HepG2 (cell line): ENCODE results near the gene ULK3. TPM values are rescaled to one million over a fixed set of nuclear protein-coding genes. Genes with fewer than 3 reads are reported as not detected.

Source experiments
- ATAC-seq: fragments of 200-7000 bp; cut with Tn5 transposase; 3 replicates; pipeline ENCODE4 v1.9.1; 2020; ENCODE audit warnings: mild to moderate bottlenecking, moderate library complexity
- BruUV-seq: library from RNA; stranded (reverse); fragments of 400-500 nt; replicated peaks from 2 replicates; lab custom pipeline; 2021; lab: Mats Ljungman, UMichigan
- CTCF ChIA-PET: fragments of 300-600 bp; formaldehyde crosslinking; extraction: SDS; loops from one replicate; lab custom pipeline; 2021; ENCODE audit warnings: low total read pairs, inconsistent platforms, low intra/inter-chr PET ratio; lab: Yijun Ruan, JAX
- POLR2A ChIA-PET: fragments of 350-600 bp; sonication (Branson Sonifier 250); formaldehyde crosslinking; loops from one replicate; lab custom pipeline; 2020; ENCODE audit warnings: antibody characterized with exemption, inconsistent platforms; lab: Yijun Ruan, JAX
- DNase-seq: peaks from one replicate; pipeline ENCODE4 v3.0.0-alpha.2; 2015; ENCODE audit warnings: low spot score
- FAIRE-seq: peaks from 3 replicates; lab custom pipeline; 2011; peaks lifted over from hg19 to GRCh38; lab: Jason Lieb, UNC
- H2AFZ ChIP-seq: one replicate; pipeline ENCODE4 v1.6.1; 2011; ENCODE audit warnings: low read length, inconsistent platforms
- H3K27ac ChIP-seq: fragments of 300-600 bp; 3 replicates; pipeline ENCODE4 v1.8.0; 2011; ENCODE audit warnings: mixed run types, mild to moderate bottlenecking, mixed read lengths, low read length, inconsistent platforms; ENCODE audit not compliant: insufficient read depth; ENCODE audit errors: extremely low read length
- H3K27me3 ChIP-seq, 2 experiments: fragments of 200-600 bp in 1 of 2; 2 replicates in 1 of 2; 3 replicates in 1 of 2; pipeline versions ENCODE4 v1.6.0 to v1.8.0; 2011; ENCODE audit warnings: low read length in 2 of 2, mild to moderate bottlenecking in 2 of 2, moderate library complexity in 2 of 2, inconsistent platforms in 1 of 2; ENCODE audit not compliant: insufficient read depth in 2 of 2, control insufficient read depth in 1 of 2
- H3K36me3 ChIP-seq, 2 experiments: fragments of 200-600 bp in 1 of 2; replicated peaks in 1 of 2; 2 replicates in 1 of 2; 3 replicates in 1 of 2; pipeline versions ENCODE4 v1.5.1 to v1.8.0; 2011; ENCODE audit warnings: low read length in 2 of 2, inconsistent platforms in 1 of 2; ENCODE audit not compliant: insufficient read depth in 2 of 2, control insufficient read depth in 1 of 2
- H3K4me1 ChIP-seq: 2 replicates; pipeline ENCODE4 v1.5.1; 2012; ENCODE audit warnings: low read length, inconsistent platforms; ENCODE audit not compliant: insufficient read depth
- H3K4me2 ChIP-seq: 2 replicates; pipeline ENCODE4 v1.6.0; 2011; ENCODE audit warnings: low read depth, low read length, inconsistent platforms
- H3K4me3 ChIP-seq, 3 experiments: fragments of 200-600 bp in 1 of 3; sonication (generic), shearing (Covaris generic) in 1 of 3; replicated peaks in 1 of 3; 2 replicates each; pipeline ENCODE4 v1.5.1; 2011 to 2016; ENCODE audit warnings: low read length in 3 of 3, inconsistent platforms in 2 of 3, low read depth in 2 of 3, mild to moderate bottlenecking in 2 of 3, control low read depth in 1 of 3, mixed read lengths in 1 of 3; ENCODE audit not compliant: insufficient read depth in 1 of 3
- H3K79me2 ChIP-seq: one replicate; pipeline ENCODE4 v1.6.1; 2011; ENCODE audit warnings: low read length, inconsistent platforms; ENCODE audit not compliant: insufficient read depth
- H3K9ac ChIP-seq: 2 replicates; pipeline ENCODE4 v1.6.0; 2011; ENCODE audit warnings: mild to moderate bottlenecking, low read depth, low read length, inconsistent platforms; ENCODE audit not compliant: insufficient read depth
- H3K9me3 ChIP-seq: 2 replicates; pipeline ENCODE4 v1.5.1; 2012; ENCODE audit warnings: mild to moderate bottlenecking, low read length
- H4K20me1 ChIP-seq: 2 replicates; pipeline ENCODE4 v1.6.0; 2011; ENCODE audit warnings: inconsistent platforms, mild to moderate bottlenecking, low read length, moderate library complexity; ENCODE audit not compliant: insufficient read depth
- EEA1 ChIP-seq: sonication (generic); formaldehyde crosslinking; IDR thresholded peaks from 2 replicates; pipeline ENCODE4 v1.5.1; 2020; ENCODE audit warnings: mild to moderate bottlenecking, missing genetic modification reagents, borderline replicate concordance
- GABPA ChIP-seq, 2 experiments: IDR thresholded peaks; 2 replicates each; pipeline ENCODE4 v1.6.1; 2011 to 2016; ENCODE audit warnings: low read depth in 2 of 2, low read length in 1 of 2, missing biosample characterization in 1 of 2, missing genetic modification characterization in 1 of 2
- HNF1B ChIP-seq: sonication (generic); formaldehyde crosslinking; IDR thresholded peaks from 2 replicates; pipeline ENCODE4 v1.5.1; 2020; ENCODE audit warnings: mild to moderate bottlenecking, moderate library complexity, missing genetic modification reagents
- KDM1A ChIP-seq: IDR thresholded peaks from 2 replicates; pipeline ENCODE4 v1.6.1; 2016; ENCODE audit warnings: missing compliant biosample characterization
- POGK ChIP-seq: sonication (generic); formaldehyde crosslinking; conservative IDR thresholded peaks from 2 replicates; pipeline ENCODE4 v1.8.0; 2022; ENCODE audit warnings: mild to moderate bottlenecking, moderate library complexity, missing genetic modification reagents
- ZNF282 ChIP-seq: fragments of 450-650 bp; IDR thresholded peaks from 2 replicates; pipeline ENCODE4 v1.6.1; 2018; ENCODE audit not compliant: partially characterized antibody
- ZNF557 ChIP-seq: sonication (generic); formaldehyde crosslinking; IDR thresholded peaks from 2 replicates; pipeline ENCODE4 v1.4.0; 2020; ENCODE audit warnings: missing genetic modification reagents
- ZNF646 ChIP-seq: sonication (generic); formaldehyde crosslinking; IDR thresholded peaks from 2 replicates; pipeline ENCODE4 v1.9.0; 2021; ENCODE audit warnings: mild to moderate bottlenecking, missing genetic modification reagents
- ZNF724P ChIP-seq: sonication (generic); formaldehyde crosslinking; IDR thresholded peaks from 2 replicates; pipeline ENCODE4 v1.8.0; 2022; ENCODE audit warnings: missing genetic modification reagents, borderline replicate concordance
- ZNF782 ChIP-seq: sonication (generic); formaldehyde crosslinking; IDR thresholded peaks from 2 replicates; pipeline ENCODE4 v1.4.0; 2020; ENCODE audit warnings: missing genetic modification reagents, mild to moderate bottlenecking, borderline replicate concordance
- WGBS: methylation state at CpG from one replicate; pipeline ENCODE4 v1.1.6; 2017; ENCODE audit warnings: low lambda C conversion rate; 5-methylcytosine and 5-hydroxymethylcytosine counted together
- in situ Hi-C: cut with HindIII; loops from 2 replicates; pipeline ENCODE4 v1.10.0; 2017; ENCODE audit warnings: low pct_unique_long_range_greater_than_20kb; ENCODE audit not compliant: extremely low pct_ligation_motif_present
- intact Hi-C: fragments of 100-400 bp; cut with micrococcal nuclease; formaldehyde crosslinking; loops from one replicate; pipeline ENCODE4 v1.10.0; 2022; ENCODE audit not compliant: unreplicated experiment
- polyA plus RNA-seq, 8 experiments: library from polyadenylated mRNA; depleted of rRNA in 3 of 8; stranded (reverse) in 7 of 8; unstranded in 1 of 8; fragments of >200 nt; fragmentation: Illumina TruSeq in 4 of 8; extraction: Trizol in 4 of 8; gene quantifications; 2 replicates each; pipeline versions ENCODE4 v1.2.1 to v1.2.3, GENCODE V29; 2011 to 2016; ENCODE audit warnings: low read depth in 4 of 8, missing spikeins in 1 of 8, mixed read lengths in 1 of 8; ENCODE audit not compliant: insufficient read depth in 1 of 8
- total RNA-seq, 5 experiments: library from RNA; depleted of rRNA; stranded (reverse); fragments of >200 nt; fragmentation: Illumina TruSeq; extraction: Trizol; gene quantifications; 2 replicates each; pipeline ENCODE4 v1.2.3, GENCODE V29; 2016; ENCODE audit warnings: low read depth in 1 of 5

The ULK3 gene
- total and polyA plus RNA-seq, 2 of the 13 experiments (the other 11 are each of a cell fraction or from before 2014, with no cell fraction given), result 15.2 to 23.7 TPM

GRCh38 chr15:74824976-74825375 is 18.0 kb downstream of the ULK3 start:
- no peaks in the 10 kb centered on the region for H3K9me3 ChIP-seq
- TF ChIP-seq HNF1B (no peak), ZNF782 (CRISPR knock-in tag) (no peak), GABPA (IDR thresholded peaks at IDR 0.05; ENCODE audit: low read depth, low read length) (no peak), GABPA (CRISPR knock-in tag; IDR thresholded peaks at IDR 0.05; ENCODE audit: low read depth) (no peak), ZNF646 (CRISPR knock-in tag) (no peak), EEA1 (no peak), ZNF282 (no peak), ZNF557 (no peak), POGK (CRISPR knock-in tag) (no peak), KDM1A (CRISPR knock-in tag) (no peak), ZNF724P (CRISPR knock-in tag) (no peak)
- TF ChIP-seq, all 625 proteins: peak for 0
- 9% methylated on average over 7 of the region's 7 CpGs for WGBS
- Histone ChIP-seq H4K20me1 (no peaks in the 10 kb centered on the region; the same call in 1 of the 2 replicates), H3K79me2 (no peaks in the 10 kb centered on the region), H3K4me3 (no peak overlapping the region), H2AFZ (no peak overlapping the region), H3K27me3 (peaks cover 7 to 50% of the 10 kb centered on the region in 2 experiments; a peak in 4 of 5 replicates), H3K36me3 (no peaks in the 10 kb centered on the region), H3K4me1 (no peaks in the 10 kb centered on the region), H3K4me2 (no peak overlapping the region), H3K9ac (no peak overlapping the region), H3K27ac (no peak overlapping the region)
- BruUV-seq, result no TSS peak
- FAIRE-seq (no peak), DNase-seq (no peak), ATAC-seq (no peak)
- in situ Hi-C loops (no loop called here), intact Hi-C loops (no loop called here)
- ChIA-PET CTCF (no interaction called here), POLR2A (no interaction called here)
